GM18508 (cell line): ENCODE data around the gene MUC6.

ENCODE experiments used
- ATAC-seq: cut with Tn5 transposase; IDR thresholded peaks from one replicate; pipeline ENCODE4 v1.9.1; 2021; ENCODE audit warnings: moderate number of reproducible peaks; ENCODE audit not compliant: insufficient read depth, unreplicated experiment

The MUC6 gene

GRCh38 chr11:970319-970871 lies 66.1 kb downstream of the MUC6 start:
- no peak for ATAC-seq

DNA sequence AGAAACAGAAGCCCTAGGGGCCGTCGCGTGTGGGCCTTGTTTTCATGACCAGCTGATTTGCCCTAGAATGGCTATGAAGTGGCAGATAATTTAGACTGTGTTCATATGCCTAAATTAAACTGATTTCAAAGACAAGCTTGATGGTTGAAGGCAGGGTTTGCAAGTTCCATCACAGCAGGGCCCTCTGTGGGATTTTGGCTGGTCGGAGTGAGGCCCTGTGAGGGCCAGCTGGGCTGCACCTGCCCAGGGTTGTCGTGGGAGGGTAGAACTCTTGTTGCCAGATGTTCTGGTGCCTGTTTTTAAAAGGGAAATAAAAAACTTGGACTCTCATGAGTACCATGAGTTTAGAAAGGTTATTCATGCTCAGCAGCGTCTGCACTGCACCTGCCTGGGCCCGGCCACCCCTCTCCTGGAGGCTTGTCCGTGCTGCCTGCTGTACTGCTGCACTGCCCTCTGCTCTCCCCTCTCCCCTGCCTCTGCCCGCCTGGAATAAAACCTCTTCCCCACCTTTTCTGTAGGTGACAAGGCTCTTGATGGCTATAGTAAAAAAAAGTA lies 66.8 kb downstream of the MUC6 start:
- no peak for ATAC-seq

- no peak for ATAC-seq
These were observed 67.7 kb downstream of the MUC6 start for GRCh38 chr11:968822-969221.

DNA sequence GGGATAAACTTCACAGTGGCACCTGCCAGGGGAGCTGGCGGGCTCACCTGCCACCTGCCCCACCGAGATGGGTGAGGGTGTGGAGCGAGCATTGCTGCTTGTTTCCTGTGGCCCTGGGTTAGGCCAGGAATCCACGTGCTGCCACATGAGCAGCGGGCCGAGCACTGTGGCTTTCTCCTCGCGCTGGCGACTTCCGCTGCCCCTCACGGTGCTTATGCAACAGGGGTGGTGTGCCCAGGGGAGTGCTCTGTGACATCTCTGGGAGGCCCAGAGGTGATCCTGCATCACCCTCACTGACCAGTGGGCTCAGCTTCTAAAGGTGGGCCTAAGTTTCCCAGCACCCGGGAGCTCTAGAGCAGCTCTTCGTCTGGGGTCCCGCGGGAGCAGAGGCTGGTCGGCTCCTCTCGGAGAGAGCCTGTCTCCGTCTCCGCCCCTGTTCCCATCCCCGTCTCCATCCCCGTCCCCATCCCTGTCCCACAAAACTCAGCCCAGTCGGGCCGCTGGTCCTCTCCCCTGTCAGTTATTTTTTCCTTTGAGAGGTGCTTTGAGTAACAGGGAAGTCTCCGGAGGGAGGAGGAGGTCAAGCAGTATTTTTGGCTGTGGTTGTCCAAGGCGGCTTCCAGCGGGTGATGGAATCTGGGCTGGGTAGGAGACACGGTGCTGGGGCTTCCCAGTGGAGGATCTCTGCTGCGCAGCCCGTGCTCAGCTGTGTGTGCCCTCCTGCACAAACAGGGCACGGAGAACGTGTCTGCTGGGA lies 68.3 kb downstream of the MUC6 start:
- no peak for ATAC-seq

- ATAC-seq: no peak
These were observed 71.2 kb downstream of the MUC6 start for GRCh38 chr11:965206-965775.

DNA sequence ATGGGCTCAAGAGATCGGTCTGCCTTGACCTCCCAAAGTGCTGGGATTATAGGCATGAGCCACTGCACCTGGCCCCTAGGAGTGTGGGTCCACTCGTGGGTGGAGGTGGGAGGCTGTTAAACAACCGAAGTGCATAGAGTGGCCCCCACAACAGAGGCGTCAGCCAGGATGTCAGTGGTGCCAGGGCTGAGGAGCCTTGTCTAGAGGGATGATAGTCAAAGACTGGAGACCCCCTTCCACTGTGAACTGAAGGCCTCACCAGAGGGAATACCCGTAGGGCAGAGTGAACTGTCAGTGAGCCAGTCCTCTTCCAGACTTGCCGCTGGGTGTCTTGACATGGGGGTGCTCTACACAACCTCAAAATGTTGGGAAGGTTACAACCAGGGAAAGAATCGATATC lies 72.7 kb downstream of the MUC6 start:
- ATAC-seq: no peak
